A673 (cell line): ENCODE data around the gene UNC13B.

Source experiments
- CTCF ChIP-seq: fragments of 300-800, 200-600 bp; sonication (generic); conservative IDR thresholded peaks from 2 replicates; pipeline ENCODE4 v1.5.1; 2017; ENCODE audit warnings: low read depth, mild to moderate bottlenecking, antibody characterized with exemption, low read length, moderate library complexity, mixed read lengths
- EZH2 ChIP-seq: fragments of 200-600 bp; sonication (generic); IDR thresholded peaks from 2 replicates; pipeline ENCODE4 v1.6.1; 2017; ENCODE audit warnings: borderline replicate concordance, low read depth, mild to moderate bottlenecking, mixed read lengths, antibody characterized with exemption, low read length; ENCODE audit not compliant: poor library complexity, severe bottlenecking

- TF ChIP-seq EZH2 (no peak), CTCF (no peak)
Observed at GRCh38 chr9:35186524-35186923, 24.7 kb downstream of the UNC13B start.
